OCI-LY3 (cell line): ENCODE data around the gene PRDM2.

Source experiments
- EZH2phosphoT487 ChIP-seq: fragments of 200-600 bp; shearing (Covaris generic); IDR thresholded peaks from 2 replicates; pipeline ENCODE4 v1.6.1; 2018; ENCODE audit warnings: antibody characterized with exemption, mixed run types, low read depth
- TF ChIP-seq, protein P1 (sequence below): fragments of 200-600, 300-600 bp; sonication (generic); IDR thresholded peaks from 2 replicates; pipeline ENCODE4 v1.5.1; 2014; ENCODE audit warnings: antibody characterized with exemption, low read length, low read depth

DNA sequence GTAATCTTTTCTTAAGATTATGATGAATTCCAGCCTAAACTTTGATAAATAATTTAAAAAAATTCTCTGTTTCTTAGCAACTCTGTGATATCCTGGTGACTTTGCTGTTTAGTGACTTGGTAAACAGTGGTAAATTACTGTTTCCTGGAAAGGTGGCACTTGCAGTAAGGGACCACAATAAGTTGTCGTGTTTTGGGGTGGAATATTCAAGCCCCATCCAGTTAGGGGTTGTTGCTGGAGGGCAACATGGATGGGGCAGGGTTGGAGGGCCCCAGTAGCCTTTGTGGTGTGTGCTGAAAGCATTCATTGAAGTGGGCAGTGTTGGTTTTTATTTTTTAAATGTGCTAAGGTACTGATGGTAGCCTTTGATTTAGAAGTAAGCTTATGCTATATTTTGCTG is 30.3 kb downstream of the PRDM2 start:
- TF ChIP-seq, protein P1, sequence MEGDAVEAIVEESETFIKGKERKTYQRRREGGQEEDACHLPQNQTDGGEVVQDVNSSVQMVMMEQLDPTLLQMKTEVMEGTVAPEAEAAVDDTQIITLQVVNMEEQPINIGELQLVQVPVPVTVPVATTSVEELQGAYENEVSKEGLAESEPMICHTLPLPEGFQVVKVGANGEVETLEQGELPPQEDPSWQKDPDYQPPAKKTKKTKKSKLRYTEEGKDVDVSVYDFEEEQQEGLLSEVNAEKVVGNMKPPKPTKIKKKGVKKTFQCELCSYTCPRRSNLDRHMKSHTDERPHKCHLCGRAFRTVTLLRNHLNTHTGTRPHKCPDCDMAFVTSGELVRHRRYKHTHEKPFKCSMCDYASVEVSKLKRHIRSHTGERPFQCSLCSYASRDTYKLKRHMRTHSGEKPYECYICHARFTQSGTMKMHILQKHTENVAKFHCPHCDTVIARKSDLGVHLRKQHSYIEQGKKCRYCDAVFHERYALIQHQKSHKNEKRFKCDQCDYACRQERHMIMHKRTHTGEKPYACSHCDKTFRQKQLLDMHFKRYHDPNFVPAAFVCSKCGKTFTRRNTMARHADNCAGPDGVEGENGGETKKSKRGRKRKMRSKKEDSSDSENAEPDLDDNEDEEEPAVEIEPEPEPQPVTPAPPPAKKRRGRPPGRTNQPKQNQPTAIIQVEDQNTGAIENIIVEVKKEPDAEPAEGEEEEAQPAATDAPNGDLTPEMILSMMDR, result no peak
- no peak for TF ChIP-seq EZH2phosphoT487
